Activated CD4-positive, alpha-beta T cell treated with anti-CD3 and anti-CD28 coated beads, Interleukin-2, amount 10 ng/mL, durations not matched to agents 7 days and 5 days (primary cell): ENCODE measurements around the gene STIP1. TPM values are rescaled to one million over a fixed set of nuclear protein-coding genes. Genes with fewer than 3 reads are reported as not detected.
A peak's percentile ranks its signal among the peaks of the same experiment; 100 is the strongest.
"Not testable (repeated sequence)": the region's sequence is repeated elsewhere in the genome, so short reads cannot be mapped to it uniquely, and the experiment has no call there.

Experiments used
- CTCF ChIA-PET: fragments of 350-600 bp; sonication (Branson Sonifier 250); formaldehyde crosslinking; loops from one replicate; lab custom pipeline; 2021; ENCODE audit warnings: antibody characterized with exemption; lab: Charles Lee
- POLR2A ChIA-PET: fragments of 350-600 bp; sonication (Branson Sonifier 250); formaldehyde crosslinking; loops from one replicate; lab custom pipeline; 2021; ENCODE audit warnings: antibody characterized with exemption; lab: Charles Lee
- DNase-seq: peaks from one replicate; pipeline ENCODE4 v3.0.0-alpha.2; 2020
- H3K27ac Mint-ChIP-seq: one replicate; pipeline ENCODE4 v1.8.0; 2021; ENCODE audit warnings: mild to moderate bottlenecking, moderate library complexity, mixed read lengths
- H3K27me3 Mint-ChIP-seq: one replicate; pipeline ENCODE4 v1.8.0; 2021; ENCODE audit warnings: mixed read lengths
- H3K36me3 Mint-ChIP-seq: one replicate; pipeline ENCODE4 v1.8.0; 2021; ENCODE audit warnings: low read depth, mixed read lengths
- H3K4me1 Mint-ChIP-seq: one replicate; pipeline ENCODE4 v1.8.0; 2021; ENCODE audit warnings: mixed read lengths
- H3K4me3 Mint-ChIP-seq: one replicate; pipeline ENCODE4 v1.8.0; 2021; ENCODE audit warnings: mild to moderate bottlenecking, moderate library complexity, mixed read lengths
- H3K9me3 Mint-ChIP-seq: one replicate; pipeline ENCODE4 v1.8.0; 2021; ENCODE audit warnings: mixed read lengths
- total RNA-seq, 2 experiments: library from RNA; stranded (reverse); gene quantifications; one replicate each; pipeline ENCODE4 v1.2.3, GENCODE V29; 2021

The STIP1 gene
- total RNA-seq, 2 experiments from 2014 or later: 211 to 213 TPM

DNA sequence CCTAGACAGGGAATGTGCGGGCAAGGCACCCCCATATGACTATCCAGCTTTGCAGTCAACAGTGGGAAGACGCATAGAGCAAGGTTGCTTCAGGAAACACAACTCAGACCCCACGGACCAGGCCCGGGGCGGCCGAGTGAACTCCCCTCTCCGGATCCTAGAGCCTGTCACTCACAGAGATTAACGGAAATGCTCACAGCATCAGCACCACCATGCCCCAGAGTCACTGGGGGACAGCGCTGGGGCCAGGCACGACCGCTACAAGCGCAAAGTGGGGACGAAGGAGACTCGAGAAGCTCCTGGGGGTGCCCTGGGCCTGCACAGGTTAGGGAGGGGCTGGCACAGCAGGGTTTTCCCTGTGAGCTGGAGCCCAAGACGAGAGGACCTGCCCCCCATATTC lies 35.9 kb upstream of the STIP1 start:
- Mint-ChIP-seq H3K4me1 (peaks cover 10% of the 10 kb centered on the region), H3K27ac (no peak overlapping the region), H3K9me3 (no peaks in the 10 kb centered on the region), H3K4me3 (no peak overlapping the region), H3K36me3 (no peaks in the 10 kb centered on the region), H3K27me3 (no peaks in the 10 kb centered on the region)
- ChIA-PET CTCF (interaction anchor here (1.1 to 2.2 kb wide), 3 partner anchors 13 to 173 kb away, joined by 3 to 10 read pairs (median 5); no protein-coding TSS in a partner anchor), POLR2A (no interaction called here)
- DNase-seq: no peak

GRCh38 chr11:64150481-64151239 lies 35.3 kb upstream of the STIP1 start:
- Mint-ChIP-seq H3K27ac (no peak overlapping the region), H3K4me3 (no peak overlapping the region), H3K4me1 (peaks cover 10% of the 10 kb centered on the region), H3K36me3 (no peaks in the 10 kb centered on the region), H3K27me3 (no peaks in the 10 kb centered on the region), H3K9me3 (no peaks in the 10 kb centered on the region)
- no peak for DNase-seq
- CTCF ChIA-PET: interaction anchor here (0.6 to 2.2 kb wide), 4 partner anchors 12 to 464 kb away, joined by 3 to 10 read pairs (median 4); no protein-coding TSS in a partner anchor
- POLR2A ChIA-PET: no interaction called here

DNA sequence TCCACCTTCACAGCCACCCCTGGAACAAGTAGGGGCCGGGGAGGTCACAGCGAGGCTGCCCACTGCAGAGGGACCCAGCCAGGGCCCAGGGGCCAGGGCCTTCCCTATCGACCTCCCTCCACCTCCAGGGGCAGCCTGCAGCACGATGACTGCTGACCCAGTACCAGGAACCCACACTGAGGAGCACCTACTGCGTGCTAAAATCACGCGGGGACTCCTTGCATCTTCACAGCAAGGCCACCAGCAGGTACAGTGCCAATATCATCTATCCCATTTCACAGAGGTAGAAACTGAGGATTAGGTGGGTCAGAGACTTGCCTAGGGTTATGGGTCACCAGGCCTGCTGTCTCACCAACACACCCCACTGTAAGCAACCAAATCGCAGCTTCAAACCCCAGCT lies 34.6 kb upstream of the STIP1 start:
- ChIA-PET CTCF (interaction anchor here (0.6 to 2.4 kb wide), 4 partner anchors 11 to 465 kb away, joined by 3 to 17 read pairs (median 3); no protein-coding TSS in a partner anchor), POLR2A (no interaction called here)
- no peaks in the 10 kb centered on the region for H3K9me3 Mint-ChIP-seq
- H3K4me3 Mint-ChIP-seq: no peak overlapping the region
- H3K4me1 Mint-ChIP-seq: peaks cover 8% of the 10 kb centered on the region
- no peaks in the 10 kb centered on the region for H3K27me3 Mint-ChIP-seq
- no peaks in the 10 kb centered on the region for H3K36me3 Mint-ChIP-seq
- H3K27ac Mint-ChIP-seq: no peak overlapping the region
- DNase-seq: no peak

GRCh38 chr11:64152841-64153691 lies 32.9 kb upstream of the STIP1 start:
- H3K27me3 Mint-ChIP-seq: no peaks in the 10 kb centered on the region
- H3K9me3 Mint-ChIP-seq: no peaks in the 10 kb centered on the region
- H3K27ac Mint-ChIP-seq: no peak overlapping the region
- peaks cover 5% of the 10 kb centered on the region for H3K4me1 Mint-ChIP-seq
- peak; percentile 69 for DNase-seq
- no peak overlapping the region for H3K4me3 Mint-ChIP-seq
- CTCF ChIA-PET: interaction anchor here (1.0 to 2.4 kb wide), 12 partner anchors 9 to 318 kb away, joined by 3 to 17 read pairs (median 4); partner anchors contain the start of gene FERMT3
- POLR2A ChIA-PET: no interaction called here
- no peaks in the 10 kb centered on the region for H3K36me3 Mint-ChIP-seq

DNA sequence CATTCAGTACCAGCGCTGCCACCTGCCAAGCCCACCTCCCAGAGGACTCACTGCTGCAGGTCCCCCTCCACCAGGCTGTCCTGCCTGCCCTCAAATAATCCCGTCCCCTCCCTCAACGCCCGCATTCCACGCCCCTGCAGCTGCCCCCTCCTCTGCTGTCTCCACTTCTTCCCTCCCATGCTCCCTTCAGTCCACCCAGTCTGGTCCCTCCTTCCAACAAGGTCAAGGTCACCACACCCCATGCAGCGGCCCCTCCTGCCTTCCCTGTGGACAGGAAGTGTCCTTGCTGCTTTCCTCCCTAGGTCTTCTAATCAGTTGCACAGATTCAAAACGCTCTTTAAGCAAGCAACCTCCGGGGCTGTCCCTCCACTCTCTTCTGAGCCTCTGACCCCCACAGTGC lies 32.2 kb upstream of the STIP1 start:
- Mint-ChIP-seq H3K9me3 (no peaks in the 10 kb centered on the region), H3K27ac (no peak overlapping the region), H3K27me3 (no peaks in the 10 kb centered on the region), H3K4me1 (peaks cover 2% of the 10 kb centered on the region), H3K4me3 (no peak overlapping the region), H3K36me3 (no peaks in the 10 kb centered on the region)
- ChIA-PET POLR2A (no interaction called here), CTCF (interaction anchor here (1.1 to 2.4 kb wide), 4 partner anchors 10 to 153 kb away, joined by 3 to 17 read pairs (median 4); no protein-coding TSS in a partner anchor)
- no peak for DNase-seq

DNA sequence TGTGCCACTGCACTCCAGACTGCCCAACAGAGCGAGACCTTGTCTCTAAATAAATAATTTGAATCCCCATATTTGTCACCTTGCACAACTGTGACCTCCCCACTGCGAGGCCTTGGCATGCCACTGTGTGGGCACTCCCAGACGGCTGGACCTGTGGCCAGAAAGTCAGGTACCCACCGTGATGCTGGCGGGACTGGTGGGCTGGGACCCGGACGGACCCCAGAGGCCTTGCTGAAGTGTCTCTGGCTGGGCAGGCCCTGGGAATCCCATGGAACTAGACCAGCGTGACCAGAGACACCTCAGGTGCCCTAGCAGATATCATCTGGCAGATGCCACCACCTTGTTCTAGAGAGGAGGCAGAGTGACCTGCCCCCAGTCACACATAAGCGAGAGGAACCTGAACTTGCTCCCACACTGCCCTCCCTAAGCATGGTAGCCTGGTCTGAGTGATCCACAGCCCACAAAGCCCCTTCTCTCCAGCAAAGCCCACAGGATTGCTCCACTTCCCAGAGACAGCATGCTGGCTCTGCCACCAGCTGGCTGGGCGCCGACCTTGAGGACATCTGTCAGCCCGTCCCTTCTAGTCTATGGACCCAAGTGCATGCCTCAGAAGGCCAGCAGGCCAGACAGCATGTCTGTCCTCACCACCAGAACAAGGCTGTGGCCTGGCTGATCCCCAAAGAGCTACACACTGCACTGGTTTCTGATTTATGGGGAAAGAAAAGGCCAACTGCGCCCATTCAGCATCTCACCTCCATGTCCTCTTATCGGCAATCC lies 29.5 kb upstream of the STIP1 start:
- ChIA-PET POLR2A (no interaction called here), CTCF (no interaction called here)
- no peaks in the 10 kb centered on the region for H3K36me3 Mint-ChIP-seq
- DNase-seq: no peak
- no peak overlapping the region for H3K27ac Mint-ChIP-seq
- no peak overlapping the region for H3K4me3 Mint-ChIP-seq
- H3K4me1 Mint-ChIP-seq: peaks cover 2% of the 10 kb centered on the region
- no peaks in the 10 kb centered on the region for H3K27me3 Mint-ChIP-seq
- no peaks in the 10 kb centered on the region for H3K9me3 Mint-ChIP-seq

GRCh38 chr11:64157631-64158394 lies 28.2 kb upstream of the STIP1 start:
- Mint-ChIP-seq H3K4me1 (peaks cover 2% of the 10 kb centered on the region), H3K4me3 (no peak overlapping the region), H3K36me3 (no peaks in the 10 kb centered on the region), H3K27ac (no peak overlapping the region), H3K9me3 (no peaks in the 10 kb centered on the region), H3K27me3 (no peaks in the 10 kb centered on the region)
- CTCF ChIA-PET: no interaction called here
- POLR2A ChIA-PET: no interaction called here
- DNase-seq: no peak

DNA sequence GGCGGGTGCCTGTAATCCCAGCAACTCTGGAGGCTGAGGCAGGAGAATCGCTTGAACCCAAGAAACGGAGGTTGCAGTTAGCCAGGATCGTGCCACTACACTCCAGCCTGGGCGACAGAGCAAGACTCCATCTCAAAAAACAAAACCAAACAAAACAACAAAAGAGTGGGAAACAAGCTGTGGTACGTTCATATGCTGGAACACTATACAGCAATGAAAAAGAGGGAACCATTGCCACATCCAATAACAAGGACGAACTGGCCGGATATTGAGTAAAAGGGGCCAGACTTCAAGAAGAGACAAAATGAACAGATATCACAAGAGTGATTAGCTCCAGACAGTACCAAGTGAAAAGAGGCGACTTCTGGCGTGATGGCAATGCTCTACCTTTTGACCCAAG lies 24.9 kb upstream of the STIP1 start:
- ChIA-PET CTCF (no interaction called here), POLR2A (no interaction called here)
- H3K27ac Mint-ChIP-seq: no peak overlapping the region
- no peak for DNase-seq
- no peaks in the 10 kb centered on the region for H3K36me3 Mint-ChIP-seq
- no peak overlapping the region for H3K4me3 Mint-ChIP-seq
- no peaks in the 10 kb centered on the region for H3K27me3 Mint-ChIP-seq
- H3K4me1 Mint-ChIP-seq: peaks cover 8% of the 10 kb centered on the region
- no peaks in the 10 kb centered on the region for H3K9me3 Mint-ChIP-seq

GRCh38 chr11:64162769-64163168 lies 23.2 kb upstream of the STIP1 start:
- H3K27ac Mint-ChIP-seq, H3K36me3 Mint-ChIP-seq, POLR2A ChIA-PET, H3K9me3 Mint-ChIP-seq, H3K4me3 Mint-ChIP-seq, DNase-seq, H3K27me3 Mint-ChIP-seq: not testable (repeated sequence)
- CTCF ChIA-PET: interaction anchor here (0.6 to 1.6 kb wide), 5 partner anchors 10 to 313 kb away, joined by 3 to 9 read pairs (median 3); no protein-coding TSS in a partner anchor
- peaks cover 12% of the 10 kb centered on the region for H3K4me1 Mint-ChIP-seq

DNA sequence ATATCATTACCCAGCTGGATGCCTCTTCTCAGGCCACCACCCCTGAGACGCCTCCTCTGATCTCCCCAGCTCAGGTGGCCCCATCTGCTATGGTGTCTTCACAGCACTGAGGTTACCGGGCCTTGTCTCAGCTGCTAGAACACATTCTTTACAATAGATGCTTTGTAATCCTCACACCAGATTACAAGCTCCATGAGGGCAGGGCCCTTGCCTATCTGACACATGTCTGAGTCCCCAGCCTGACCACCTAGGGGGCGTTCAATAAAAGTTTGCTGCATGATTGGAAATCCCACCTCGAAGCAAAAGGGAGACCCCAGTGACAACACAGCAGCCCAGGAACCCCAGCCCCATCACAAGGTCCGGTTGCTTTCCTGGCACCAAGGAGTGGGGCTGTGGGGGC lies 22.0 kb upstream of the STIP1 start:
- Mint-ChIP-seq H3K36me3 (no peaks in the 10 kb centered on the region), H3K27ac (no peak overlapping the region), H3K4me1 (peaks cover 12% of the 10 kb centered on the region), H3K9me3 (no peaks in the 10 kb centered on the region), H3K27me3 (no peaks in the 10 kb centered on the region), H3K4me3 (peak overlapping the region; percentile 20)
- ChIA-PET CTCF (interaction anchor here (0.6 to 1.4 kb wide), 2 partner anchors 10 to 36 kb away, joined by 3 read pairs; no protein-coding TSS in a partner anchor), POLR2A (no interaction called here)
- DNase-seq: no peak

- no peak for DNase-seq
- peak overlapping the region; percentile 90 for H3K4me3 Mint-ChIP-seq
- no peaks in the 10 kb centered on the region for H3K36me3 Mint-ChIP-seq
- no peaks in the 10 kb centered on the region for H3K9me3 Mint-ChIP-seq
- peak overlapping the region; percentile 78 for H3K27ac Mint-ChIP-seq
- H3K4me1 Mint-ChIP-seq: peaks cover 13% of the 10 kb centered on the region
- no peaks in the 10 kb centered on the region for H3K27me3 Mint-ChIP-seq
- CTCF ChIA-PET: interaction anchor here (0.6 to 1.4 kb wide), 3 partner anchors 11 to 43 kb away, joined by 3 read pairs; no protein-coding TSS in a partner anchor
- POLR2A ChIA-PET: no interaction called here
Measured at GRCh38 chr11:64164392-64165312, 21.3 kb upstream of the STIP1 start.
